WTC11 (cell line): ENCODE data around the gene MIGA2. TPM values are rescaled to one million over a fixed set of nuclear protein-coding genes. Genes with fewer than 3 reads are reported as not detected.
A peak's percentile ranks its signal among the peaks of the same experiment; 100 is the strongest.

ENCODE experiments used
- ATAC-seq: fragments of 200-7000 bp; cut with Tn5 transposase; 2 replicates; pipeline ENCODE4 v1.10.0; 2021; ENCODE audit warnings: mild to moderate bottlenecking, moderate library complexity
- CTCF ChIA-PET: fragments of 300-600 bp; sonication (Branson Sonifier 250); formaldehyde crosslinking; loops from one replicate; lab custom pipeline; 2021; ENCODE audit warnings: antibody characterized with exemption; lab: Charles Lee
- POLR2A ChIA-PET: fragments of 350-600 bp; sonication (Branson Sonifier 250); formaldehyde crosslinking; loops from one replicate; lab custom pipeline; 2021; ENCODE audit warnings: antibody characterized with exemption; lab: Charles Lee
- DNase-seq: peaks from one replicate; pipeline ENCODE4 v3.0.0; 2021; ENCODE audit warnings: low spot score
- H3K27ac Mint-ChIP-seq: 2 replicates; pipeline ENCODE4 v1.8.0; 2021; ENCODE audit warnings: mixed read lengths
- H3K27me3 Mint-ChIP-seq: 2 replicates; pipeline ENCODE4 v1.8.0; 2021; ENCODE audit warnings: low read depth, mild to moderate bottlenecking, moderate library complexity, mixed read lengths
- H3K36me3 Mint-ChIP-seq: 2 replicates; pipeline ENCODE4 v1.8.0; 2021; ENCODE audit warnings: mixed read lengths
- H3K4me1 Mint-ChIP-seq: 2 replicates; pipeline ENCODE4 v1.8.0; 2022; ENCODE audit warnings: mixed read lengths
- H3K4me3 Mint-ChIP-seq: 2 replicates; pipeline ENCODE4 v1.8.0; 2021; ENCODE audit warnings: mild to moderate bottlenecking, moderate library complexity, mixed read lengths
- H3K9me3 Mint-ChIP-seq: 2 replicates; pipeline ENCODE4 v1.8.0; 2021; ENCODE audit warnings: mixed read lengths
- AFF4 ChIP-seq: sonication (generic); formaldehyde crosslinking; IDR thresholded peaks from 2 replicates; pipeline ENCODE4 v1.8.1; 2023; ENCODE audit warnings: mild to moderate bottlenecking, missing genetic modification reagents, borderline replicate concordance
- ARID4B ChIP-seq: sonication (generic); formaldehyde crosslinking; IDR thresholded peaks from 2 replicates; pipeline ENCODE4 v1.8.0; 2023; ENCODE audit warnings: missing genetic modification reagents, mild to moderate bottlenecking, borderline replicate concordance
- ATF2 ChIP-seq: sonication (generic); formaldehyde crosslinking; IDR thresholded peaks from 2 replicates; pipeline ENCODE4 v1.8.1; 2022; ENCODE audit warnings: low read depth, missing genetic modification reagents, borderline replicate concordance
- CBFB ChIP-seq: sonication (generic); formaldehyde crosslinking; IDR thresholded peaks from 2 replicates; pipeline ENCODE4 v1.8.1; 2022; ENCODE audit warnings: mild to moderate bottlenecking, low read depth, missing genetic modification reagents
- E2F4 ChIP-seq: sonication (generic); formaldehyde crosslinking; IDR thresholded peaks from 2 replicates; pipeline ENCODE4 v1.8.1; 2022; ENCODE audit warnings: low read depth, mild to moderate bottlenecking, moderate library complexity, missing genetic modification reagents, borderline replicate concordance
- GRHL2 ChIP-seq: fragments of 250-450 bp; sonication (Bioruptor Pico); IDR thresholded peaks from 2 replicates; pipeline ENCODE4 v1.8.0; 2022; ENCODE audit warnings: mild to moderate bottlenecking, moderate library complexity; ENCODE audit not compliant: insufficient replicate concordance, severe bottlenecking
- JUN ChIP-seq: sonication (generic); formaldehyde crosslinking; IDR thresholded peaks from 2 replicates; pipeline ENCODE4 v1.8.0; 2023; ENCODE audit warnings: mild to moderate bottlenecking, missing genetic modification reagents
- MLX ChIP-seq: sonication (generic); formaldehyde crosslinking; IDR thresholded peaks from 2 replicates; pipeline ENCODE4 v1.8.1; 2023; ENCODE audit warnings: mild to moderate bottlenecking, missing genetic modification reagents, moderate library complexity
- MXD4 ChIP-seq: fragments of 250-450 bp; sonication (Bioruptor Pico); IDR thresholded peaks from 2 replicates; pipeline ENCODE4 v1.8.0; 2021; ENCODE audit warnings: mild to moderate bottlenecking, moderate library complexity, borderline replicate concordance
- NFYB ChIP-seq: sonication (generic); formaldehyde crosslinking; conservative IDR thresholded peaks from 2 replicates; pipeline ENCODE4 v1.8.0; 2022; ENCODE audit warnings: low read depth, missing genetic modification reagents
- NR3C1 ChIP-seq: sonication (generic); formaldehyde crosslinking; conservative IDR thresholded peaks from 2 replicates; pipeline ENCODE4 v1.8.1; 2023; ENCODE audit warnings: low read depth, mild to moderate bottlenecking, missing genetic modification reagents
- OVOL2 ChIP-seq: fragments of 250-450 bp; sonication (Bioruptor Pico); IDR thresholded peaks from 2 replicates; pipeline ENCODE4 v1.9.0; 2021; ENCODE audit warnings: mild to moderate bottlenecking, borderline replicate concordance
- PRRX2 ChIP-seq: fragments of 250-450 bp; sonication (Bioruptor Pico); IDR thresholded peaks from 2 replicates; pipeline ENCODE4 v1.8.0; 2021; ENCODE audit warnings: mild to moderate bottlenecking
- RORB ChIP-seq: fragments of 250-450 bp; sonication (Bioruptor Pico); IDR thresholded peaks from 2 replicates; pipeline ENCODE4 v1.9.0; 2021; ENCODE audit warnings: mild to moderate bottlenecking
- STAT6 ChIP-seq: sonication (generic); formaldehyde crosslinking; conservative IDR thresholded peaks from 2 replicates; pipeline ENCODE4 v1.8.1; 2023; ENCODE audit warnings: mild to moderate bottlenecking, low read depth, missing genetic modification reagents, moderate library complexity
- ZBTB43 ChIP-seq: sonication (generic); formaldehyde crosslinking; IDR thresholded peaks from 2 replicates; pipeline ENCODE4 v1.8.1; 2023; ENCODE audit warnings: mild to moderate bottlenecking, missing genetic modification reagents
- total RNA-seq: library from RNA; stranded (reverse); gene quantifications from 3 replicates; pipeline ENCODE4 v1.2.3, GENCODE V29; 2021

MIGA2 gene
- total RNA-seq, 1 experiment from 2014 or later: 61.7 TPM

- TF ChIP-seq ARID4B: no peak
- no peak for TF ChIP-seq ATF2 (CRISPR knock-in tag)
- TF ChIP-seq E2F4 (CRISPR knock-in tag): no peak
- no peak for TF ChIP-seq ZBTB43
- no peak for TF ChIP-seq NR3C1 (CRISPR knock-in tag)
- no peak for TF ChIP-seq RORB (CRISPR knock-in tag)
- no peak for TF ChIP-seq JUN
- no peak for TF ChIP-seq NFYB
Measured at GRCh38 chr9:129113645-129114304, 77.3 kb downstream of the MIGA2 start (continued).

- TF ChIP-seq CBFB: no peak
- no peak for TF ChIP-seq RORB (CRISPR knock-in tag)
- TF ChIP-seq, all 79 proteins: peak for 0
- no peak overlapping the region for H3K4me3 Mint-ChIP-seq
- ATAC-seq (no peak), DNase-seq (no peak)
- POLR2A ChIA-PET: interaction anchor here (0.6 kb wide), 1 partner anchor 428 kb away, joined by 3 read pairs; no protein-coding TSS in a partner anchor
- H3K36me3 Mint-ChIP-seq: peaks cover 35% of the 10 kb centered on the region
- H3K4me1 Mint-ChIP-seq: peaks cover 10% of the 10 kb centered on the region
- no peak overlapping the region for H3K27ac Mint-ChIP-seq
- H3K9me3 Mint-ChIP-seq: no peaks in the 10 kb centered on the region
- CTCF ChIA-PET: interaction anchor here (0.7 kb wide), 1 partner anchor 20 kb away, joined by 3 read pairs; no protein-coding TSS in a partner anchor
- no peaks in the 10 kb centered on the region for H3K27me3 Mint-ChIP-seq
Measured at GRCh38 chr9:129118799-129119198, 82.4 kb downstream of the MIGA2 start.

- Mint-ChIP-seq H3K9me3 (no peaks in the 10 kb centered on the region), H3K4me3 (no peak overlapping the region), H3K27me3 (no peaks in the 10 kb centered on the region), H3K36me3 (peaks cover 39% of the 10 kb centered on the region), H3K27ac (peak overlapping the region; percentile 37), H3K4me1 (peaks cover 9% of the 10 kb centered on the region)
- ATAC-seq: no peak
- ChIA-PET CTCF (interaction anchor here (0.9 to 2.4 kb wide), 3 partner anchors 10 to 93 kb away, joined by 3 to 12 read pairs (median 4); partner anchors contain the start of gene SH3GLB2), POLR2A (interaction anchor here (0.5 kb wide), 1 partner anchor 55 kb away, joined by 4 read pairs; no protein-coding TSS in a partner anchor)
- no peak for DNase-seq
- TF ChIP-seq PRRX2 (CRISPR knock-in tag): no peak
- no peak for TF ChIP-seq MXD4
- no peak for TF ChIP-seq MLX (CRISPR knock-in tag)
- no peak for TF ChIP-seq AFF4 (CRISPR knock-in tag)
- no peak for TF ChIP-seq GRHL2 (CRISPR knock-in tag)
- no peak for TF ChIP-seq OVOL2
- no peak for TF ChIP-seq NFYB
- no peak for TF ChIP-seq STAT6 (CRISPR knock-in tag)
Measured at GRCh38 chr9:129121483-129121882, 85.1 kb downstream of the MIGA2 start.
